Inferior parietal cortex (tissue), 1 donor: ENCODE results near the gene RWDD4.

Experiments used
- DNase-seq: peaks from one replicate; pipeline ENCODE4 v3.0.0-alpha.2; 2016; ENCODE audit errors: extremely low spot score

RWDD4 gene

DNA sequence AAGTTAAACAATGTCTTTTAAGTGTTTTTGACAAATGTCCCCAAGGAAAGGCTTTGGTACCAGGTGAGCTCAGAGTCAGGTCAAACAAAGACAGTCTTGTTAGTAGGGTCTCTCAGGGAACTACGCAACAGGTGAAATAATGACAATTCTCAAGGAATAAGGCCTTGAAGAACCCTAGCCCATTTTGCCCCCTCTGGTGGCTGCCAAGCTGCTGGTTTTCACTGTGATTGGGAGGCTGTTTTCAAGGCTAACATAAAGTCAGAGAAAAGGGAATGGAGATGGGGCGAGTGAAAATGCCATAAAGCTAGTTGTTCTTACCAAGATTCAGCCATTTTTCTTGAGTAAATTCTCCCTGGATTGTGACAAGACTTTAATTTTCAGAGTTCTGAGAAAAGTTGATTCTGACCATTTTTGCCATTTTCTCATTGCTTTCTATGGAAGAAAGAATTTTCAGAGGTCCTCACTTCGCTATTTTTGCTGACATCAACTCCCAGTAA, 58.7 kb downstream of the RWDD4 start:
- DNase-seq = no peak

DNA sequence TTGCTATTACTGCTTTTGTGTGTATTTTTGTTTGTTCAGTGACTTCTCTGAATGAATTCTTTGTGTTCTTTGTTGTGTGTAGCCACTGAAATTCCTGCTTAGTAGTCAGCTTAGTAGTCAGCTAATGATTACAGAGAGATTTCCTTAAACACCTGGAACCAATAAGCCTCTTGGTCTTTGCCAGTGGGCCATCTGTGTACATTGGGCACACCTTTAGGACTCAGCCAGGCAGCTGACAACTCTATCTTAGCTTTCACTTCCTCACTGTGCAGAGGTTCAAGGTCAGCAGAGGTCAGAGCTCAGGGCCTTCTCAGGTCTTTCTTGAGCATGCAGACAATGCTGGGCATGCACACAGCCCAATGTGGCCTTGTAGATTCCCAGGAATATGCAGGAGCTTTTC, 59.3 kb downstream of the RWDD4 start:
- no peak for DNase-seq

DNA sequence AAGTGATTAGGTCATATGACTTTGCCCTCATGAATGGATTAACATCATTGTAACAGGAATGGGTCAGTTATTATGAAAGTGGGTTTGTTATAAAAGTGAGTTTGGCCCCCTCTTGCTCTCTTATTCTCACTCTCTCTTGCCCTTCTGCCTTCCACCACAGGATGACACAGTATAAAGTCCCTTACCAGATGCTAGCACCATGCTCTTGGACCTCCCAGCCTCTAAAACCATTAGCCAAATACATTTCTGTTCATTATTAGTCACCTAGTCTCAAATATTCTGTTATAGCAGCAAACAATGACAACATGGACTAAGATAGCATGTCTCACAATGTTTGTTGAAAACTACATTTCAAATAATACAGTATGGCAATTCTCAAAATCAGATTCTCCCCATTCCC, 59.7 kb downstream of the RWDD4 start:
- DNase-seq = no peak

DNA sequence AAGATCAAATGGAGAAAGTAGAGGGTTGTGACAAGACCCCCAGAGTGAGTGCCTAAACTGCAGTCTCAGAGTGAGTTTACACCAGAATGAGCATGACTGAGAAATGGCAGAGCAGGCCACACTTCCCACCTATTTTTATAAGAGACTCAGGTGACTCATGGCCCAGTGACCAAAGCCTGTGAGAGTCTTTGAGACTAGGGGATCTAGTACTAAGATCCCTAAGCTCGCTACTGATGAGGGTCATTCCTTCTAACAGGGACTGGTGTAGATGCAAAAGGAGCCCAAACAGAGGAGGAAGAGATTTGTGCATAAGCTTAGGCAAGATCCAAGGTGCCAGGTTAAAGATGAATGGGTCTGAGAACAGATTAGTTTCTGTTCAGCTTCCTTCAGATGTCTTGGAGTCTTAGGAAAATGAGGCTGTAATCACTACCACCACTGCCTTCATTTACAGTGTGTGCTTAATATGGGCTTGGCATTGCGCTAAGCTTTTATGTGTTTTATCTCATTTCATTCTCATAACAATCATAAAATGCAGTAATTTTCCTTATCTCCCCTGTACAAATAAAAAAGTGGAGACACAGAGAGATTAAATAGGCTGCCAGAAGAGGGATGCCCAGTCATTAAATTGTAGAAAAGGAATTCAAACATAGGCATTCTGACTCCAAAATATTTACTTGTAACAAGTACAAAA, 62.8 kb downstream of the RWDD4 start:
- no peak for DNase-seq

DNA sequence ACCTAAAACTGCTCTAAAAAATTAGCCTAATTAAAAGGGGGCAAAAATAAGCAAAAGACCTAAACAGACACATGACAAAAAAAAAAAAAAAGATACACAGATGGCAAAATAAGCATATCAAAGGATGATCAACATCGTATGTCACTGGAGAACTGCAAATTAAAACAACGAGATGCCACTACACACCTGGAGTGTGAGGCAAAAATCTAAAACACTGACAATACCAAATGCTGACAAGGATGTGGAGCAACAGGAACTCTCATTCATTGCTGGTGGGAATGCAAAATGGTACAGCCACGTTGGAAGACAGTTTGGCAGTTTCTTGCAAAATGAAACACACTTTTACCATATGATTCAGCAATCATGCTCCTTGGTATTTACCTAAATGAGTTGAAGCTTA, 64.2 kb downstream of the RWDD4 start:
- no peak for DNase-seq

DNA sequence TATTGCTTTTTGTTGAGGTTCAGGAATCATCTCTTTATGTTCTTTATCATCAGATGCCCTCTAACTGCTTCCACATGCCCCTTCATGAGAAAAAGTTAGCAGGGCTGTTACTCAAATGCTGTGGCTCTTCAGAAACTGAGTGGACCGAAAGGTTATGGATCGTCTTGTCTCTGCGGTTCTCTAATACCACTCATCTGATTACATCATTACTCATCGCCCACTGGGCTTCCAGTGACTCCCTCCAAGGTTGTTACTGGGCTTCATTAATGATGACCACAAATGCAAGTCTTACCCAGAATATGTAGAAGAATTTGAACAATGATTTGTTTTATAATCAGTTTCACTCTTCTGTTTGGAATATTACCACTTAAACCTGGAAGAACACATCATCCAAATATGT, 67.7 kb downstream of the RWDD4 start:
- no peak for DNase-seq
